OCI-LY1 (cell line): ENCODE results near the gene CNTN5.

Source experiments
- H2AFZ ChIP-seq: fragments of 200-600 bp; sonication (generic), shearing (Covaris generic); 2 replicates; pipeline ENCODE4 v1.6.0; 2014; ENCODE audit warnings: antibody characterized with exemption, mild to moderate bottlenecking, low read length
- H3F3A ChIP-seq: fragments of 200-600 bp; sonication (generic), shearing (Covaris generic); 2 replicates; pipeline ENCODE4 v1.6.0; 2014; ENCODE audit warnings: mild to moderate bottlenecking, antibody characterized with exemption, low read length, moderate library complexity; ENCODE audit not compliant: insufficient read depth
- H3K27ac ChIP-seq: fragments of 200-600 bp; sonication (generic); 2 replicates; pipeline ENCODE4 v1.5.1; 2014; ENCODE audit warnings: low read length, mixed run types, mild to moderate bottlenecking, low read depth; ENCODE audit not compliant: poor library complexity, severe bottlenecking
- H3K27me3 ChIP-seq: fragments of 200-600 bp; sonication (generic); 2 replicates; pipeline ENCODE4 v1.6.0; 2014; ENCODE audit warnings: antibody characterized with exemption, mild to moderate bottlenecking, low read length, moderate library complexity; ENCODE audit not compliant: insufficient read depth
- H3K36me3 ChIP-seq: fragments of 200-600 bp; sonication (generic); 2 replicates; pipeline ENCODE4 v1.6.1; 2014; ENCODE audit warnings: mild to moderate bottlenecking, antibody characterized with exemption, low read length, moderate library complexity, mixed read lengths; ENCODE audit not compliant: insufficient read depth
- H3K4me1 ChIP-seq: fragments of 200-600 bp; sonication (generic); 2 replicates; pipeline ENCODE4 v1.5.1; 2014; ENCODE audit warnings: mild to moderate bottlenecking, low read length, moderate library complexity; ENCODE audit not compliant: insufficient read depth, severe bottlenecking
- H3K4me2 ChIP-seq: fragments of 200-600 bp; sonication (generic), shearing (Covaris generic); 2 replicates; pipeline ENCODE4 v1.6.1; 2014; ENCODE audit warnings: low read length
- H3K4me3 ChIP-seq: fragments of 200-600 bp; sonication (generic); 2 replicates; pipeline ENCODE4 v1.5.1; 2014; ENCODE audit warnings: low read length, low read depth, mild to moderate bottlenecking, mixed read lengths; ENCODE audit not compliant: poor library complexity, severe bottlenecking
- H3K79me2 ChIP-seq: fragments of 200-600 bp; shearing (Covaris generic); 2 replicates; pipeline ENCODE4 v1.6.1; 2016; ENCODE audit warnings: mixed run types, low read length, mixed read lengths; ENCODE audit not compliant: insufficient read depth
- H3K9ac ChIP-seq: fragments of 200-600 bp; sonication (generic), shearing (Covaris generic); 2 replicates; pipeline ENCODE4 v1.6.1; 2014; ENCODE audit warnings: mild to moderate bottlenecking, low read length, mixed read lengths
- H3K9me2 ChIP-seq: fragments of 200-600 bp; sonication (generic), shearing (Covaris generic); 2 replicates; pipeline ENCODE4 v1.6.1; 2014; ENCODE audit warnings: low read depth, mild to moderate bottlenecking, low read length, mixed read lengths
- H3K9me3 ChIP-seq: fragments of 200-600 bp; shearing (Covaris generic); 2 replicates; pipeline ENCODE4 v1.6.1; 2014; ENCODE audit warnings: low read length, mixed read lengths
- H4K20me1 ChIP-seq: fragments of 200-600 bp; sonication (generic), shearing (Covaris generic); 2 replicates; pipeline ENCODE4 v1.6.0; 2016; ENCODE audit warnings: mild to moderate bottlenecking, low read length; ENCODE audit not compliant: insufficient read depth
- EZH2 ChIP-seq: fragments of 200-600 bp; sonication (generic), shearing (Covaris generic); IDR thresholded peaks from 2 replicates; pipeline ENCODE4 v1.8.0; 2017; ENCODE audit warnings: borderline replicate concordance, mixed run types, mild to moderate bottlenecking, antibody characterized with exemption, low read length, moderate library complexity, mixed read lengths
- TF ChIP-seq, protein P1 (sequence below): fragments of 200-600 bp; sonication (generic), shearing (Covaris generic); IDR thresholded peaks from 2 replicates; pipeline ENCODE4 v1.5.1; 2017; ENCODE audit warnings: mild to moderate bottlenecking, antibody characterized with exemption, low read length, moderate library complexity, mixed read lengths

Gene CNTN5

DNA sequence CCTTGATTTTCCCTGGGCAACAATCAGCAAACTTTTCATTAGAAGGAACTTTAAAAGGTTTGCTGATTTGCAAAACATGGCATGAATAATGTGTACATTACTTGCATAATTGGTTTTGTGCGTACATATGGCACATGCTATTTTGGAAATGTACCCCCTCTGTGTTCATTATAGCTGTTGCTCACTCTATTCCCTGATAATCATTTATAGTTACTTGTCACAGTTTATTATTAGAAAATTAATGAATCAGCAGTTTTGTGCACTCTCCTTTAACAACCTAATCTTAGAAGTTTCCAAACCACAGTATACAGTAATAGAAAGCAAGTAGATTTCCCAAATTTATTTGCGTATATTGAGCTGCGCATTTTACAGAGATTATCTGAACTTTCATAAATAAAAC is 389.9 kb downstream of the CNTN5 start:
- Histone ChIP-seq H3K4me1 (no peaks in the 10 kb centered on the region), H3K9me3 (no peaks in the 10 kb centered on the region), H3K4me2 (no peak overlapping the region), H3K9me2 (no peaks in the 10 kb centered on the region), H3F3A (no peaks in the 10 kb centered on the region), H3K27me3 (no peaks in the 10 kb centered on the region), H2AFZ (no peak overlapping the region), H3K36me3 (no peaks in the 10 kb centered on the region), H4K20me1 (no peaks in the 10 kb centered on the region), H3K4me3 (no peak overlapping the region), H3K27ac (no peak overlapping the region), H3K9ac (no peak overlapping the region), H3K79me2 (no peaks in the 10 kb centered on the region)
- no peak for TF ChIP-seq EZH2
- TF ChIP-seq, protein P1, sequence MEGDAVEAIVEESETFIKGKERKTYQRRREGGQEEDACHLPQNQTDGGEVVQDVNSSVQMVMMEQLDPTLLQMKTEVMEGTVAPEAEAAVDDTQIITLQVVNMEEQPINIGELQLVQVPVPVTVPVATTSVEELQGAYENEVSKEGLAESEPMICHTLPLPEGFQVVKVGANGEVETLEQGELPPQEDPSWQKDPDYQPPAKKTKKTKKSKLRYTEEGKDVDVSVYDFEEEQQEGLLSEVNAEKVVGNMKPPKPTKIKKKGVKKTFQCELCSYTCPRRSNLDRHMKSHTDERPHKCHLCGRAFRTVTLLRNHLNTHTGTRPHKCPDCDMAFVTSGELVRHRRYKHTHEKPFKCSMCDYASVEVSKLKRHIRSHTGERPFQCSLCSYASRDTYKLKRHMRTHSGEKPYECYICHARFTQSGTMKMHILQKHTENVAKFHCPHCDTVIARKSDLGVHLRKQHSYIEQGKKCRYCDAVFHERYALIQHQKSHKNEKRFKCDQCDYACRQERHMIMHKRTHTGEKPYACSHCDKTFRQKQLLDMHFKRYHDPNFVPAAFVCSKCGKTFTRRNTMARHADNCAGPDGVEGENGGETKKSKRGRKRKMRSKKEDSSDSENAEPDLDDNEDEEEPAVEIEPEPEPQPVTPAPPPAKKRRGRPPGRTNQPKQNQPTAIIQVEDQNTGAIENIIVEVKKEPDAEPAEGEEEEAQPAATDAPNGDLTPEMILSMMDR: no peak

DNA sequence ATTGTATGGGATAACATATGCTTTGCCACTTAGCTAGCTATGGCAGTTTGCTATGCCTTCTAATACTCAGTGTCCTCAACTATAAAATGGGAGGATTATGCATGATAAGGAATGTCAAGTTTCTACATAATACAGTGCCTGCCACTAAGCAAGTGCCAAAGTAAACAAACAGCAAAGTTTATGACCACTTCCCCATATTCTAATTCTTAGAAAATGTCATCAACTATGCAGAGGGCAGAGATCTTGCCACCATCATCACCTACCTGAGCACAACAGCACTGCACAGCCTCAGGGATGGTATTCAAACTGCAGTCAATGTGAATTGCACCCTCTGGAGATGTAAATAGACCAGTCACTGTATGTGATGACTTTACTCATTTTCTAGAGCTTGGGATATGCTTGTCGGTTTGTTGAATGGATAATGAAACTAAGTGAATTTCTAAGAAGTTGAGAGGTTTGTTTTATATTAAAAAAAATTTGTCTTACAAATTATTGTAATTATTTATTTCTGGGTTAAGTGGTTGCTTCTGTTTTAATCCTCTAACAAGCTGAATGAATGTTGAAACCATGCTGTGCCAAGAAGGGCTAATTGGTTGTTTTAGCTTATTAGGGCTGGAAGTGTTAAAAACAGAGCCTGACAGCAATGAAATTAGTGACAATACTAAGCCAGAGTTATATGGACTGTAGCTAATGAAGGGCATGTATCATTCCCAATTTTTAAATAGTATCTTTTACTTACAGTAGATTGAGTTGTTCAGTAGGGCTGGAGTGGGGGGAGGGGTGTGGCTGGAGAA is 398.4 kb downstream of the CNTN5 start:
- no peak overlapping the region for H3K4me3 ChIP-seq
- no peak overlapping the region for H3K4me2 ChIP-seq
- H4K20me1 ChIP-seq: no peaks in the 10 kb centered on the region
- no peak overlapping the region for H2AFZ ChIP-seq
- H3K4me1 ChIP-seq: no peaks in the 10 kb centered on the region
- no peaks in the 10 kb centered on the region for H3K9me2 ChIP-seq
- TF ChIP-seq EZH2: no peak
- TF ChIP-seq, protein P1: no peak
- no peaks in the 10 kb centered on the region for H3K27me3 ChIP-seq
- H3K79me2 ChIP-seq: no peaks in the 10 kb centered on the region
- no peak overlapping the region for H3K9ac ChIP-seq
- H3F3A ChIP-seq: no peaks in the 10 kb centered on the region
- H3K36me3 ChIP-seq: no peaks in the 10 kb centered on the region
- H3K27ac ChIP-seq: no peak overlapping the region
- no peaks in the 10 kb centered on the region for H3K9me3 ChIP-seq

DNA sequence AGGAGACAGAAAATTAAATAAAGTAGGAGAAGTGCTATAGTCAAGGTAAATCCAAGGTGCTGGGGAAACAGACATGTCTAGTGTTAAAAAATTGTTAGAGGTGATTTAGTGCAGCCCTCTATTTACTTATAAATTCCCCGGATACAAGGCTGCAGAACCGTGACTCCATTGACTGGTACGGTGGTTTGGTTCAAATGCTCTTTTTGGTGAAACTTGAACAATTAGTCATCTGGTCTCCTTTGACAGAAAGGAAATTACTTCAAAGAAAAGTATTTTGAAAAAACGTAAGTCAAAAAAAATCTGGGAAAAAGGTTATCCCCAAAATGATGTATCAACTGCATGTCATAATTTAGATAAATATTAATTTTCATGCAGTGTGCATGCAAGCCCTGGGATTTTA is 399.2 kb downstream of the CNTN5 start:
- Histone ChIP-seq H2AFZ (no peak overlapping the region), H3K36me3 (no peaks in the 10 kb centered on the region)
- TF ChIP-seq EZH2: no peak
- TF ChIP-seq, protein P1: no peak

More for the DNA sequence above, 399.2 kb downstream of the CNTN5 start:
- Histone ChIP-seq H3K4me1 (no peaks in the 10 kb centered on the region), H3K27me3 (no peaks in the 10 kb centered on the region), H3K4me3 (no peak overlapping the region), H3K27ac (no peak overlapping the region), H3K79me2 (no peaks in the 10 kb centered on the region), H3K9me2 (no peaks in the 10 kb centered on the region), H3K9me3 (no peaks in the 10 kb centered on the region), H3K4me2 (no peak overlapping the region), H3F3A (no peaks in the 10 kb centered on the region), H3K9ac (no peak overlapping the region), H4K20me1 (no peaks in the 10 kb centered on the region)
